OCI-LY7 (cell line): ENCODE measurements around the gene UBE2E1.

Experiments used
- CTCF ChIP-seq: fragments of 200-600 bp; sonication (generic); conservative IDR thresholded peaks from 2 replicates; pipeline ENCODE4 v1.5.1; 2014; ENCODE audit warnings: mild to moderate bottlenecking, antibody characterized with exemption, low read length, moderate library complexity, mixed read lengths
- EZH2phosphoT487 ChIP-seq: fragments of 200-600 bp; sonication (generic); IDR thresholded peaks from 2 replicates; pipeline ENCODE4 v1.6.1; 2018; ENCODE audit warnings: low read depth, borderline replicate concordance, mild to moderate bottlenecking, mixed run types, antibody characterized with exemption, low read length, moderate library complexity, mixed read lengths

- TF ChIP-seq CTCF, result no peak
- TF ChIP-seq EZH2phosphoT487, result no peak
These were observed 11.0 kb downstream of the UBE2E1 start for GRCh38 chr3:23816721-23817120.
